Measurements from ENCODE around the gene ACP5. TPM values are rescaled to one million over a fixed set of nuclear protein-coding genes. Genes with fewer than 3 reads are reported as not detected.
A peak's percentile ranks its signal among the peaks of the same experiment; 100 is the strongest.
"Not testable (repeated sequence)": the region's sequence is repeated elsewhere in the genome, so short reads cannot be mapped to it uniquely, and the experiment has no call there.

Gene ACP5
- total RNA-seq, result 2.3 TPM
- long read RNA-seq, partial matches to known transcripts, result 0 of 1 reads
- long read RNA-seq, other reads (novel, unspliced or antisense), result 1 of 1 reads

DNA sequence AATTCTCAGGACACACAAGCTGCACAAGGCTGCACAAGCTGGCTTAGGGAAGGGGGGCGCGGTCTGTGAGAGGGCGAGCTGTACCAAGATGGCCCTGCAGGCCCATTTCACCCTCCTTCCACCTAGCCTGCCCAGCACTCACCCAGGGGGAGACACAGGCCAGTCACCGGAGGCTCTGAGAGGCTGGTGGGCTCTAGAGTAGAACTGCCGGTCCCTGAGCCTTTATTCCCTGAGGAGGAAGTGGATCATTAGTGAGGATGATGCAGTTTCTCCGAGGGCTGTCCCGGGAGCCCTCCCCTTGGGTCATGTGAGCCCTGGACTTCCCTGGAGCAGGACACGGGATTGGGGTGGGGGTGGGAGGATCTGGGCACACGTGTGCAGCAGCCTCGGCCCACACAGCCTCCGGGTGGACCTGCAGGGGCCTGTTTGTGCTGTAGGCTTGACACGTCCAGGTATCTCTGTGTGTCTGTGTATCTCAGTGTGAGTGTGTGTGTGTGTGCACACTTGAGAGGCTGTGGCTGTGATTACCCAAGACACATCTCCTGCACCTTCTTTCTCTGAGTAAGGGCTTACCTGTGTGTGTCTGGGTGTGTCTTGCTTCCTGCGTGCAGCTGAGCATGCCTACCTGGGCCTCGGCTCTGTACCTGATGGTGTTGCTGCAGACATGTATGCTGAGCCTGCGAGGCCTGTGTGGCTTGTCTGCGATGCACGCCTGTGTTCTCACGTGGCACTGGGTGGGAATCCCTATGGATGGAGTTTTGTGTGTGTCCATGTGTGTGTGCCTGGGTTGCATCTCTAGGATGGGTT, at the start of gene ACP5:
Gene ACP5, minus strand, starts transcription at position 195 of the 807 bp plus-strand sequence. CDS start 328 bp downstream, outside the sequence.
- DNase-seq (no peak), ATAC-seq (ENCODE audit: poor library complexity) (peak; percentile 40)
- intact Hi-C loops (cut with DNase I), result no loop called here

GRCh38 chr19:11626252-11626651, 48.8 kb upstream of the ACP5 start:
- no peak for ATAC-seq (ENCODE audit: poor library complexity)

DNA sequence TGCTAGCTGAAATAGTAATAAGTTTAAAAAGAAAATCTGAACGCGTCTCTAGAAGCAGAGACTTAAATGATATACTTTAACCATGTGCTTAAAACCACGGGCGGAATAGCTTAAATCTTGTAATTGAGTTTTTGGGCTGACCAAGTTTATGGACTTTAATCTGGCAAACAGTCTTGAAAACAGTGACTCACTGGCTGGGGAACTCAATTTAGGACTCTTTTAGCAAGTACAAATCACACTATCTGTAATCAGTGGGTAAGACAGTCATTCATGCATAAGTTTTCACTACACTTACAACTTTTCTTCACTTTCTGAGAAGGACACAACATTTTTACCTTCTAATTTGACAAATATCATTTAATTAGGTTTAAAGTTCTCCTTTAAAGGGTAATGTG, 46.6 kb upstream of the ACP5 start:
- intact Hi-C loops (cut with DNase I), result no loop called here
- ATAC-seq (ENCODE audit: poor library complexity) (peak; percentile 50), DNase-seq (no peak)

More at GRCh38 chr19:11626252-11626651, 48.8 kb upstream of the ACP5 start:
- intact Hi-C loops (cut with DNase I), result no loop called here
- DNase-seq, result no peak

DNA sequence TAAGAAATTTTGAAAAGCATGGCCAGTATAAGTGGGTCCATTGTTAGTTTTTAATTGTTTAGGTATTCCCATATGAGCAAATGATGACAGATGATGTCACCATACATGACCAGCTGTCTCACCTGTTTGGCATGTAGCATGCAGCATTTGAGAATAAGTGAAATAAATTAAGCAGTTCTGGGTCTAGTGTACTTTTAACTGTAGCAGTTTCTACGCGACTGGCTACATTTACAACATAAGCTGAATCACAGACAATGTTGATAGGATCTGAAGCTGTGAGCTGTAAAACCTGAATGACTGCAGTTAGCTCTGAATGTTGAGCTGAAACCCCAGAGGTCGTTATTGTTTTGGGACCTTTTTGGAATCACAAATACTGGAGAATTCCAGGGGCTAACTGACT, 45.0 kb upstream of the ACP5 start:
- ATAC-seq (ENCODE audit: poor library complexity); DNase-seq; intact Hi-C loops (cut with DNase I): not testable (repeated sequence)

GRCh38 chr19:11620553-11620952, 43.1 kb upstream of the ACP5 start:
- no peak for DNase-seq
- intact Hi-C loops (cut with DNase I), result no loop called here
- no peak for ATAC-seq (ENCODE audit: poor library complexity)

DNA sequence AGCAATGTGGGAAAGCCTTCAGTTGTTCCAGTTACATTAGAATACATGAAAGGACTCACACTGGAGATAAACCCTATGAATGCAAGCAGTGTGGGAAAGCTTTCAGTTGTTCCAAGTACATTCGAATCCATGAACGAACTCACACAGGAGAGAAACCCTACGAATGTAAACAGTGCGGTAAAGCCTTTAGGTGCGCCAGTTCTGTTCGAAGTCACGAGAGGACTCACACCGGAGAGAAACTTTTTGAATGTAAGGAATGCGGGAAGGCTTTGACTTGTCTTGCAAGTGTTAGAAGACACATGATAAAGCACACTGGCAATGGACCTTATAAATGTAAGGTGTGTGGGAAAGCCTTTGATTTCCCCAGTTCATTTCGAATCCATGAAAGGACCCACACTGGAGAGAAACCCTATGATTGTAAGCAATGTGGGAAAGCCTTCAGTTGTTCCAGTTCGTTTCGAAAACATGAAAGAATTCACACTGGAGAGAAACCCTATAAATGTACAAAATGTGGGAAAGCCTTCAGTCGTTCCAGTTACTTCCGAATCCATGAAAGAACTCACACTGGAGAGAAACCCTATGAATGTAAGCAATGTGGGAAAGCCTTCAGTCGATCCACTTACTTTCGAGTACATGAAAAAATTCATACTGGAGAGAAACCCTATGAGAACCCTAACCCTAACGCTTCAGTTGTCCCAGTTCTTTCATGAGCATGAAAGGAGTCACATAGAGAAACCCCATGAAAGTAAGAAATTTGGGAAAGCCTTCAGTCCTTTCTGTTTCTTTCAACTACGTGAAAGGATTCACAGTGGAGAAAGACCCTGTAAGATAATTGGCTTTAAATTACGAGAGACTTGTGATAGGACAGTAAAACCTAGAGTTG, 40.0 kb upstream of the ACP5 start:
- intact Hi-C loops (cut with DNase I), result no loop called here

DNA sequence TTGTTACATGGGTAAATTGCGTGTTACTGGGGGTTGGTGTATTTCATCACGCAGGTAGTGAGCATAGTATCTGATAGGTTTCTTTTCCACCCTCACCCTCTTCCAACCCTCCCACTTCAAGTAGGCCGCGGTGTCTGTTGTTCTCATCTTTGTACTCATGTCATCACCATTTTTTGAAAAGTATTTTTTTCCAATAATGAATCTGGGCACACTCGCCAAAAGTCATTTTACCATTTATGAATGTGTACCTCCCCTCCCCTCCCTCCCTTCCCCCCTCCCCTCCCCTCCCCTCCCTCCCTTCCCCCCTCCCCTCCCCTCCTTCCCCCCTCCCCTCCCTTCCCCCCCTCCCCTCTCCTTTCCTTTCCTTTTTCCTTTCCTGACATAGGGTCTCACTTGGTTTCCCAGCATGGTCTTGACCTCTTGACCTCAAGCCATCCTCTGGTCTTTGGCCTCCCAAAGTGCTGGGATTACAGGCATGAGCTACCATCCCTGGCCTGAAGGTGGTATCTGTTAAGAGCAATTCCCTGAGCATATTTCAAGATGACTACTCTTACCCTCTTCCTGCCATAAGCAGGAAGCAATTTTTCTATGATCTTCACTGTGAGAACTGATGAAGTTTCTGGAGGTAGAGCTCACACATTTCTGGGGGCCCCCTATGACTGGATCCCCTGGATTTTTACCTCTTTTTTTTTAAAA, 35.5 kb upstream of the ACP5 start:
- intact Hi-C loops (cut with DNase I), result no loop called here
- ATAC-seq (ENCODE audit: poor library complexity) (no peak), DNase-seq (no peak)

More for the DNA sequence above, 40.0 kb upstream of the ACP5 start:
- no peak for DNase-seq
- no peak for ATAC-seq (ENCODE audit: poor library complexity)

DNA sequence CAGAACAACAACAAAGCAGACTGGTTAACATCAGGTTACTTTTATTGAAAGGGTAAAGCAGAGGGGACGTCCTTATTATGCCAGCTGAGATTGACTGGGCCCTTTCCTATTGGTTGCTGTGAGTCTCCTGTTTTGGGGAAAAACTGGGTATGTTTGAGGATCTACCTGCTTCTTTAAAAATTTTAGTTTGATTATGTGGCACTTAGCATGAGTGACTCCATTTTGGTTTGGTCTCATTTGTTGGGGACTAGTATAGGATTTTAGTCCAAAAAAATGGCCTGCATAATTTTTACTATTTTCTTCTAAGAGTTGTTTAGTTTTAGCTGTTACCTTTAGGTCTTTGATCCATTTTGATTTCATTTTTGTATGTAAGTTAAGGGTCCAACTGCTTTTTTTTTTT, 34.3 kb upstream of the ACP5 start:
- no peak for DNase-seq
- intact Hi-C loops (cut with DNase I), result no loop called here
- no peak for ATAC-seq (ENCODE audit: poor library complexity)

DNA sequence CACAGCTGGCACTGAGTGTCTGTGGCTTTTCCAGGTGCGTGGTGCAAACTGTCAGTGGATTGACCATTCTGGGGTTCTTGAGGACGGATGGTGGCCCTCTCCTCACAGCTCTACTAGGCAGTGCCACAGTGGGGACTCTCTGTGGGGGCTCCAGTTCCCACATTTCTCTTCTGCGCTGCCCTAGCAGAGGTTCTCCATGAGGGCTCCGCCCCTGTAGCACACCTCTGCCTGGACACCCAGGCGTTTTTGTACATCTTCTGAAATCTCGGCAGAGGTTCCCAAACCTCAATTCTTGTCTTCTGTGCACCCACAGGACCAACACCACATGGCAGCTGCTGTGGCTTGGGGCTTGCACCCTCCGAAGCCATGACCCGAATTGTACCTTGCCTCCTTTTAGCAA, 29.0 kb upstream of the ACP5 start:
- no peak for DNase-seq
- intact Hi-C loops (cut with DNase I), result no loop called here
- no peak for ATAC-seq (ENCODE audit: poor library complexity)

DNA sequence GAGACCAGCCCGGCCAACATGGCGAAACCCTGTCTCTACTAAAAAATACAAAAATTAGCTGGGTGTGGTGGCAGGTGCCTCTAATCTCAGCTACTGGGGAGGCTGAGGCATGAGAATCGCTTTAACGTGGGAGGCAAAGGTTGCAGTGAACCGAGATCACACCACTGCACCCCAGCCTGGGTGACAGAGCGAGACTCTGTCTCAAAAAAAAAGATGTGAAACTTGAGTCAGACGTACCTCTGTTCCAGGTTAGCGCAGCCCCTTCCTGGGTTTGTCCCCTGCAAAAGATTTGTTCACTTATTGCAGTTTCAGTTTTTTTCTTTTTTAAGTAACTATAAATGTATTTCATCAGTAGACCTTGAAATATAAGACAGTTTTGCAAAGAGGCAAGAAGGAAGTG, 22.3 kb upstream of the ACP5 start:
- ATAC-seq (ENCODE audit: poor library complexity); intact Hi-C loops (cut with DNase I); DNase-seq: not testable (repeated sequence)

- intact Hi-C loops (cut with DNase I), result no loop called here
- ATAC-seq (ENCODE audit: poor library complexity), result no peak
- DNase-seq, result no peak
These were observed 21.3 kb upstream of the ACP5 start for GRCh38 chr19:11598746-11599145.

DNA sequence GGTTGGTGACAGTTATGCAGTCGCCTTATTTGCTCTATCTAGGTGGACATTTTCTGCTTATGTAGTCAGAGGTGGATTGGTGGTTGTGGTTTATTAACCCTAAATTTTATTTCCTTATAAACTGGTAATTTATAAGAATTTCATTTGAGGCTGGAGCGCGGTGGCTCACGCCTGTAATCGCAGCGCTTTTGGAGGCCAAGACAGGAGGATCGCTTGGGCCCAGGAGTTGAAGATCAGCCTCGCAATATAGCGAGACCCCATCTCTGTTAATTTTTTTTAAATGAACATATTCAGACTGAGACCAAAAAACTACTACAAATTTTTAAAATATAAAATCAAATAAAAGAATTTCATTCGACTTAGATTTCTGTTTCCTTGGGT, 20.6 kb upstream of the ACP5 start:
- no peak for DNase-seq
- intact Hi-C loops (cut with DNase I), result no loop called here
- ATAC-seq (ENCODE audit: poor library complexity), result no peak

GRCh38 chr19:11597202-11598102, 20.0 kb upstream of the ACP5 start, which contains the start of gene ZNF627:
TSS of gene ZNF627 (plus strand) at chr19:11597483. CDS start at chr19:11597628, 145 bp downstream.
- peak; percentile 99 for ATAC-seq (ENCODE audit: poor library complexity)
- intact Hi-C loops (cut with DNase I), result no loop called here
- peak; percentile 99 for DNase-seq

- intact Hi-C loops (cut with DNase I), result no loop called here
- ATAC-seq (ENCODE audit: poor library complexity), result no peak
- no peak for DNase-seq
These were observed 18.7 kb upstream of the ACP5 start for GRCh38 chr19:11596156-11596555.

DNA sequence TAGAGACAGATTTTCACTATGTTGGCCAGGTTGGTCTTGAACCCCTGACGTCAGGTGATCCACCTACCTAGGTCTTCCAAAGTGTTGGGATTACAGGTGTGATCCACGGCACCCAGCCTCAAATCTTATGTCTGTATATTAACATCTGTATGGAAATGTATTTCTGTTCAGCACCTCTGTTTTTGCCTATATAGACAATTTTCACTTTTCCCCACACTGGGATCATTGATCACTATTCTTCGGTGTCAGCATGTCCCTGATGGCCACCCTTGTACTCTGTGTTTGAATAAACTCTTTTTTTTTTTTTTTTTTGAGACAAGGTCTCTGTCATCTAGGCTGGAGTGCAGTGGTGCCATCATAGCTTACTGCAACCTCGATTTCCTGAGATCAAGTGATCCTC, 16.6 kb upstream of the ACP5 start:
- no peak for DNase-seq
- intact Hi-C loops (cut with DNase I), result no loop called here
- no peak for ATAC-seq (ENCODE audit: poor library complexity)

GRCh38 chr19:11587975-11588631, 10.7 kb upstream of the ACP5 start:
- ATAC-seq (ENCODE audit: poor library complexity) (peak; percentile 8), DNase-seq (no peak)
- intact Hi-C loops (cut with DNase I), result loop anchor here (10.0 kb wide), 1 partner anchor 293 kb away; the partner anchor contains the start of gene TSPAN16

DNA sequence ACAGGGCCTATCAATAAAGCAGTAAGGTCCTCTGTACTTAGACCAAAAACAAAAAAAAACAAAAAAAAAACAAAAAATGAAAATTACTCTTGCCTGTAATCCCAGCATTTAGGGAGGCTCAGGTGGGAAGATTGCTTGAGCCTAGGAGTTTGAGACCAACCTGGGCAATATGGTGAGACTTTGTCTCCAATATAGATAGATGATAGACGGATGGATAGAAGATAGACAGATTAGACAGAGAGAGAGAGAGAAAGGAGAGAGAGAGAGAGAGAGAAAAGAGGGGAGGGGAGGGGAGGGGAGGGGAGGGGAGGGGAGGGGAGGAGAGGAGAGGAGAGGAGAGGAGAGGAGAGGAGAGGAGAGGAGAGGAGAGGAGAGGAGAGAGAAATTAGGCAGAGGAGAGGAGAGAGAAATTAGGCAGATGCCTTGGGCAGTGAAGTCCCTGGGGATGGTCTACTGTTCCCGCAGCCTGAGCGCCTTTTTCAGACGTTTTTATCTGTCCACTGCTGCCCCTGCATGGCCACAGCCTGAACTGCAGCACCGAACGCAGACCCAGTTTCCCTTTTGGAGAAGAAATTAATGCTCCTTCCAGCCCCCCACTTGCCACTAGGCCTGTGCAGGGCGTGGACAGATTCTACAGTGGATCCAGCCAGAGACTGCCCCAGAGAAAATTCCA, 10.0 kb upstream of the ACP5 start:
- ATAC-seq (ENCODE audit: poor library complexity), result peak; percentile 89
- DNase-seq, result peak; percentile 85
- intact Hi-C loops (cut with DNase I), result loop anchor here (10.0 kb wide), 1 partner anchor 293 kb away; the partner anchor contains the start of gene TSPAN16
